ENCODE measurements around the gene ZNF541. TPM values are rescaled to one million over a fixed set of nuclear protein-coding genes. Genes with fewer than 3 reads are reported as not detected.
A peak's percentile ranks its signal among the peaks of the same experiment; 100 is the strongest.

ZNF541 gene
- total and polyA plus RNA-seq, 2 donors from 2014 or later: 0.69 to 0.86 TPM

DNA sequence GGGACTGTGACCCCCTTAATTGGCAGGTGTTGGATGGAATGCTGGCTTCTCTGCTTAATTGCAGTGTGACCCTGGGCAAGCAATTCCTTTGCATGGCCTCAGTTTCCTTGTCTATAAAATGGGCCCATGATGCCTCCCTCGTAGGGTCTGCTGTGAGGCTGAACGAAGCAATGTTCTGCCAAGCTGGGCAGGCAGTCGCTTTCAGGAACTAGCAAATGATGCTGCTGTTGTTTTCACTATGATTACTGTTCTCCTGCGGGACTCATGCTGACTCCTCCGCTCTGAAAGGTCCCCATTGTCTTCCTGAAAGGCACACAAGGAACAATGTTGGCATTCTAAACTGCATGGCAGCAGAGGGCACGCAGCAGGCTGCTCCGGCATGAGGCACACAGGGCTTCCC, 42.8 kb upstream of the ZNF541 start:
- H3K9me3 ChIP-seq (ENCODE audit: control insufficient read depth in 2 of 3, insufficient read depth in 1 of 3, low read length in 3 of 3): no peaks in the 10 kb centered on the region
- H3K4me3 ChIP-seq (ENCODE audit: low read length in 3 of 3): no peak overlapping the region
- H3K36me3 ChIP-seq (ENCODE audit: control insufficient read depth in 2 of 3, insufficient read depth in 3 of 3, low read length in 3 of 3): no peaks in the 10 kb centered on the region
- TF ChIP-seq, protein P1, sequence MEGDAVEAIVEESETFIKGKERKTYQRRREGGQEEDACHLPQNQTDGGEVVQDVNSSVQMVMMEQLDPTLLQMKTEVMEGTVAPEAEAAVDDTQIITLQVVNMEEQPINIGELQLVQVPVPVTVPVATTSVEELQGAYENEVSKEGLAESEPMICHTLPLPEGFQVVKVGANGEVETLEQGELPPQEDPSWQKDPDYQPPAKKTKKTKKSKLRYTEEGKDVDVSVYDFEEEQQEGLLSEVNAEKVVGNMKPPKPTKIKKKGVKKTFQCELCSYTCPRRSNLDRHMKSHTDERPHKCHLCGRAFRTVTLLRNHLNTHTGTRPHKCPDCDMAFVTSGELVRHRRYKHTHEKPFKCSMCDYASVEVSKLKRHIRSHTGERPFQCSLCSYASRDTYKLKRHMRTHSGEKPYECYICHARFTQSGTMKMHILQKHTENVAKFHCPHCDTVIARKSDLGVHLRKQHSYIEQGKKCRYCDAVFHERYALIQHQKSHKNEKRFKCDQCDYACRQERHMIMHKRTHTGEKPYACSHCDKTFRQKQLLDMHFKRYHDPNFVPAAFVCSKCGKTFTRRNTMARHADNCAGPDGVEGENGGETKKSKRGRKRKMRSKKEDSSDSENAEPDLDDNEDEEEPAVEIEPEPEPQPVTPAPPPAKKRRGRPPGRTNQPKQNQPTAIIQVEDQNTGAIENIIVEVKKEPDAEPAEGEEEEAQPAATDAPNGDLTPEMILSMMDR (IDR thresholded peaks at IDR 0.05; ENCODE audit: borderline replicate concordance, extremely low read depth, insufficient read depth): no peak
- H3K4me1 ChIP-seq (ENCODE audit: control insufficient read depth in 2 of 3, insufficient read depth in 2 of 3, low read depth in 1 of 3, low read length in 3 of 3): peaks cover 0 to 11% (median 9%) of the 10 kb centered on the region in 3 donors
- H3K27ac ChIP-seq (ENCODE audit: low read depth in 2 of 2, low read length in 2 of 2): no peak overlapping the region
- DNase-seq (no peak), FAIRE-seq (no peak)
- no peaks in the 10 kb centered on the region for H3K27me3 ChIP-seq (ENCODE audit: control insufficient read depth, insufficient read depth, low read length)
- intact Hi-C loops (cut with DNase I): no loop called here
- no peak overlapping the region for H3K9ac ChIP-seq (ENCODE audit: low read length in 3 of 3)

DNA sequence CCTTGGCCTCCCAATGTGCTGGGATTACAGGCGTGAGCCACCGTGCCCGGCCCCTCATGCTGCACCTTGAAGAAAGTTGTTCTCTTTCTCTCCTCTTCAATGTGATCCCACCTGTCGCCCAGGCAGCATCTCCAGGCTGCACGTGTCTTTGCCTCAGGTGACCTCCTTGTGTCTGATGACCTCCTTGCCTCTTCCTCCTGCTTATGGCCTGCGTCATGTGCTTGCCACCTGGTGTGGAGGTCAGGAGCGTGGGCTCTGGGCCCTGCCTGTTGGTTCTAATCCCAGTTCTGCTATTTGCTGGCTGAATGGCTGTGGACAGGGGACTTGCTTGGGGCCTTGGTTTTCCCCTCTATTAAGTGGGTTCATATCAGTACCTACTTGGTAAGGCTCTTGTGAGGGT, 42.3 kb upstream of the ZNF541 start:
- TF ChIP-seq, protein P1 (IDR thresholded peaks at IDR 0.05; ENCODE audit: borderline replicate concordance, extremely low read depth, insufficient read depth): no peak
- FAIRE-seq (no peak), DNase-seq (no peak)
- intact Hi-C loops (cut with DNase I): no loop called here
- no peak overlapping the region for H3K9ac ChIP-seq (ENCODE audit: low read length in 3 of 3)
- H3K27ac ChIP-seq (ENCODE audit: low read depth in 2 of 2, low read length in 2 of 2): no peak overlapping the region
- H3K27me3 ChIP-seq (ENCODE audit: control insufficient read depth, insufficient read depth, low read length): no peaks in the 10 kb centered on the region
- no peaks in the 10 kb centered on the region for H3K36me3 ChIP-seq (ENCODE audit: control insufficient read depth in 2 of 3, insufficient read depth in 3 of 3, low read length in 3 of 3)
- peaks cover 0 to 13% (median 11%) of the 10 kb centered on the region in 3 donors for H3K4me1 ChIP-seq (ENCODE audit: control insufficient read depth in 2 of 3, insufficient read depth in 2 of 3, low read depth in 1 of 3, low read length in 3 of 3)
- no peaks in the 10 kb centered on the region for H3K9me3 ChIP-seq (ENCODE audit: control insufficient read depth in 2 of 3, insufficient read depth in 1 of 3, low read length in 3 of 3)
- H3K4me3 ChIP-seq (ENCODE audit: low read length in 3 of 3): no peak overlapping the region

GRCh38 chr19:47614559-47614958, 41.6 kb upstream of the ZNF541 start:
- Histone ChIP-seq H3K4me1 (ENCODE audit: control insufficient read depth in 2 of 3, insufficient read depth in 2 of 3, low read depth in 1 of 3, low read length in 3 of 3) (peaks cover 0 to 9% (median 7%) of the 10 kb centered on the region in 3 donors), H3K27me3 (ENCODE audit: control insufficient read depth, insufficient read depth, low read length) (no peaks in the 10 kb centered on the region), H3K27ac (ENCODE audit: low read depth in 2 of 2, low read length in 2 of 2) (no peak overlapping the region), H3K4me3 (ENCODE audit: low read length in 3 of 3) (no peak overlapping the region), H3K9ac (ENCODE audit: low read length in 3 of 3) (no peak overlapping the region), H3K36me3 (ENCODE audit: control insufficient read depth in 2 of 3, insufficient read depth in 3 of 3, low read length in 3 of 3) (no peaks in the 10 kb centered on the region), H3K9me3 (ENCODE audit: control insufficient read depth in 2 of 3, insufficient read depth in 1 of 3, low read length in 3 of 3) (no peaks in the 10 kb centered on the region)
- DNase-seq (no peak), FAIRE-seq (no peak)
- TF ChIP-seq, protein P1 (IDR thresholded peaks at IDR 0.05; ENCODE audit: borderline replicate concordance, extremely low read depth, insufficient read depth): no peak
- intact Hi-C loops (cut with DNase I): no loop called here

GRCh38 chr19:47614021-47614295, 41.0 kb upstream of the ZNF541 start:
- intact Hi-C loops (cut with DNase I): no loop called here
- DNase-seq (no peak), FAIRE-seq (no peak)
- Histone ChIP-seq H3K4me1 (ENCODE audit: control insufficient read depth in 2 of 3, insufficient read depth in 2 of 3, low read depth in 1 of 3, low read length in 3 of 3) (peaks cover 0 to 9% (median 6%) of the 10 kb centered on the region in 3 donors), H3K27ac (ENCODE audit: low read depth in 2 of 2, low read length in 2 of 2) (no peak overlapping the region), H3K9me3 (ENCODE audit: control insufficient read depth in 2 of 3, insufficient read depth in 1 of 3, low read length in 3 of 3) (no peaks in the 10 kb centered on the region), H3K36me3 (ENCODE audit: control insufficient read depth in 2 of 3, insufficient read depth in 3 of 3, low read length in 3 of 3) (no peaks in the 10 kb centered on the region), H3K9ac (ENCODE audit: low read length in 3 of 3) (peak overlapping the region in 1 of 3 donors; percentile 37), H3K4me3 (ENCODE audit: low read length in 3 of 3) (no peak overlapping the region), H3K27me3 (ENCODE audit: control insufficient read depth, insufficient read depth, low read length) (no peaks in the 10 kb centered on the region)
- TF ChIP-seq, protein P1 (IDR thresholded peaks at IDR 0.05; ENCODE audit: borderline replicate concordance, extremely low read depth, insufficient read depth): no peak

All from kidney (tissue), 14 donors.